HCT116 (cell line): ENCODE measurements around the gene AGGF1. TPM values are rescaled to one million over a fixed set of nuclear protein-coding genes. Genes with fewer than 3 reads are reported as not detected.

Source experiments
- ATAC-seq: fragments of 200-7000 bp; cut with Tn5 transposase; 2 replicates; pipeline ENCODE4 v1.9.1; 2020; ENCODE audit warnings: mild to moderate bottlenecking, moderate library complexity
- BruUV-seq: library from RNA; stranded (reverse); fragments of 400-500 nt; replicated peaks from 2 replicates; lab custom pipeline; 2021; lab: Mats Ljungman, UMichigan
- CTCF ChIA-PET: fragments of 300-600 bp; sonication (Branson Sonifier 250); formaldehyde crosslinking; loops from one replicate; lab custom pipeline; 2021; ENCODE audit warnings: antibody characterized with exemption; lab: Charles Lee
- POLR2A ChIA-PET: fragments of 300-600, 350-600 bp; sonication (Branson Sonifier 250); formaldehyde crosslinking; loops from one replicate; lab custom pipeline; 2021; ENCODE audit warnings: antibody characterized with exemption; lab: Charles Lee
- RAD21 ChIA-PET, 2 experiments: fragments of 300-600 bp; sonication (Branson Sonifier 250); formaldehyde crosslinking; loops; one replicate each; lab custom pipeline; 2023; ENCODE audit warnings: low total read pairs in 2 of 2; ENCODE audit not compliant: uncharacterized antibody in 2 of 2, unreplicated experiment in 2 of 2, low non-redundant PET in 1 of 2; lab: Charles Lee
- DNase-seq: peaks from one replicate; pipeline ENCODE4 v3.0.0-alpha.2; 2010; ENCODE audit warnings: low read depth, low spot score
- H2AFZ ChIP-seq: fragments of 200-600 bp; shearing (Covaris generic), sonication (generic); 2 replicates; pipeline ENCODE4 v1.6.1; 2017; ENCODE audit warnings: low read depth, mixed run types, mixed read lengths, antibody characterized with exemption, low read length; ENCODE audit not compliant: poor library complexity, severe bottlenecking
- H3K27ac ChIP-seq: 2 replicates; pipeline ENCODE4 v1.5.1; 2012; ENCODE audit warnings: low read depth, low read length
- H3K27me3 ChIP-seq: fragments of 200-600 bp; sonication (generic); 2 replicates; pipeline ENCODE4 v1.6.1; 2016; ENCODE audit warnings: mixed run types, low read length, mixed read lengths; ENCODE audit not compliant: insufficient read depth
- H3K36me3 ChIP-seq, 2 experiments: fragments of 200-500 bp in 1 of 2; fragments of 200-600 bp in 1 of 2; sonication (Bioruptor generic) in 1 of 2; sonication (generic) in 1 of 2; 2 replicates each; pipeline versions ENCODE4 v1.5.1 to v1.6.1; 2014 to 2016; ENCODE audit warnings: low read length in 2 of 2, inconsistent platforms in 1 of 2, mixed read lengths in 1 of 2, mixed run types in 1 of 2; ENCODE audit not compliant: insufficient read depth in 2 of 2, control insufficient read depth in 1 of 2
- H3K4me1 ChIP-seq, 2 experiments: fragments of 200-600 bp in 1 of 2; sonication (generic) in 1 of 2; 2 replicates each; pipeline versions ENCODE4 v1.5.1 to v1.6.1; 2012 to 2017; ENCODE audit warnings: low read length in 2 of 2, inconsistent platforms in 1 of 2, mild to moderate bottlenecking in 1 of 2, mixed read lengths in 1 of 2, mixed run types in 1 of 2, moderate library complexity in 1 of 2; ENCODE audit not compliant: insufficient read depth in 2 of 2, control insufficient read depth in 1 of 2
- H3K4me2 ChIP-seq: fragments of 200-600 bp; sonication (generic); 2 replicates; pipeline ENCODE4 v1.6.1; 2017; ENCODE audit warnings: mixed run types, low read length, mixed read lengths
- H3K4me3 ChIP-seq, 2 experiments: fragments of 200-600 bp in 1 of 2; sonication (generic) in 1 of 2; replicated peaks in 1 of 2; 2 replicates each; pipeline ENCODE4 v1.5.1; 2011 to 2016; ENCODE audit warnings: low read length in 2 of 2, control low read depth in 1 of 2, low read depth in 1 of 2, mild to moderate bottlenecking in 1 of 2, mixed read lengths in 1 of 2, mixed run types in 1 of 2
- H3K79me2 ChIP-seq: fragments of 200-600 bp; sonication (generic); 2 replicates; pipeline ENCODE4 v1.6.1; 2017; ENCODE audit warnings: mild to moderate bottlenecking, mixed run types, low read length, moderate library complexity, mixed read lengths; ENCODE audit not compliant: insufficient read depth
- H3K9ac ChIP-seq: fragments of 200-600 bp; sonication (generic); 2 replicates; pipeline ENCODE4 v1.6.1; 2016; ENCODE audit warnings: low read length, mixed read lengths
- H3K9me2 ChIP-seq: fragments of 200-600 bp; sonication (generic), shearing (Covaris generic); 2 replicates; pipeline ENCODE4 v1.6.1; 2017; ENCODE audit warnings: mixed run types, mild to moderate bottlenecking, moderate library complexity; ENCODE audit not compliant: insufficient read depth
- H3K9me3 ChIP-seq, 2 experiments: fragments of 200-500 bp in 1 of 2; fragments of 200-600 bp in 1 of 2; sonication (Bioruptor generic) in 1 of 2; sonication (generic) in 1 of 2; 2 replicates each; pipeline ENCODE4 v1.6.1; 2014 to 2017; ENCODE audit warnings: low read length in 2 of 2, mixed read lengths in 2 of 2, inconsistent platforms in 1 of 2, low read depth in 1 of 2, mild to moderate bottlenecking in 1 of 2, mixed run types in 1 of 2, moderate library complexity in 1 of 2; ENCODE audit not compliant: control insufficient read depth in 1 of 2, insufficient read depth in 1 of 2
- H4K20me1 ChIP-seq: fragments of 200-600 bp; sonication (generic), shearing (Covaris generic); 2 replicates; pipeline ENCODE4 v1.6.1; 2017; ENCODE audit warnings: mixed run types, mild to moderate bottlenecking, moderate library complexity; ENCODE audit not compliant: insufficient read depth
- CBX3 ChIP-seq: IDR thresholded peaks from 2 replicates; pipeline ENCODE4 v1.6.1; 2012; ENCODE audit warnings: low read depth
- CEBPB ChIP-seq: IDR thresholded peaks from 2 replicates; pipeline ENCODE4 v1.6.1; 2012; ENCODE audit warnings: low read depth
- CTCF ChIP-seq, 3 experiments: fragments of 200-600 bp in 1 of 3; sonication (generic) in 1 of 3; IDR thresholded peaks in 2 of 3; conservative IDR thresholded peaks in 1 of 3; 2 replicates each; pipeline ENCODE4 v1.5.1; 2012 to 2017; ENCODE audit warnings: low read depth in 2 of 3, low read length in 2 of 3, antibody characterized with exemption in 1 of 3, borderline replicate concordance in 1 of 3, control low read depth in 1 of 3, mild to moderate bottlenecking in 1 of 3, mixed read lengths in 1 of 3, mixed run types in 1 of 3, moderate library complexity in 1 of 3; ENCODE audit not compliant: insufficient read depth in 1 of 3
- EGR1 ChIP-seq: IDR thresholded peaks from 2 replicates; pipeline ENCODE4 v1.6.1; 2012; ENCODE audit warnings: low read depth
- ELF1 ChIP-seq: IDR thresholded peaks from 2 replicates; pipeline ENCODE4 v1.6.1; 2012; ENCODE audit warnings: low read depth, borderline replicate concordance
- JUND ChIP-seq: IDR thresholded peaks from 2 replicates; pipeline ENCODE4 v1.6.1; 2012
- MAX ChIP-seq: IDR thresholded peaks from 2 replicates; pipeline ENCODE4 v1.6.1; 2012
- POLR2AphosphoS5 ChIP-seq: IDR thresholded peaks from 2 replicates; pipeline ENCODE4 v1.6.1; 2011; ENCODE audit warnings: mild to moderate bottlenecking, low read depth, low read length, moderate library complexity
- REST ChIP-seq: IDR thresholded peaks from 2 replicates; pipeline ENCODE4 v1.6.1; 2012; ENCODE audit warnings: low read depth
- SRF ChIP-seq: IDR thresholded peaks from 2 replicates; pipeline ENCODE4 v1.6.1; 2012; ENCODE audit warnings: low read depth
- intact Hi-C: fragments of 100-400 bp; cut with micrococcal nuclease; formaldehyde crosslinking; loops from 2 replicates; pipeline ENCODE4 v1.10.0; 2022
- total RNA-seq: library from RNA; stranded (reverse); gene quantifications from one replicate; pipeline ENCODE4 v1.2.1, GENCODE V29; 2021; ENCODE audit not compliant: unreplicated experiment

The AGGF1 gene
- total RNA-seq, 1 experiment from 2014 or later, result 22.2 TPM

GRCh38 chr5:77086368-77086688 lies 56.1 kb downstream of the AGGF1 start:
- CTCF ChIA-PET, result interaction anchor here (1.0 to 1.6 kb wide), 2 partner anchors 8 to 218 kb away, joined by 3 to 4 read pairs; no protein-coding TSS in a partner anchor

More at GRCh38 chr5:77086368-77086688, 56.1 kb downstream of the AGGF1 start:
- TF ChIP-seq ELF1, result no peak
- no peak for TF ChIP-seq MAX
- TF ChIP-seq CEBPB, result no peak
- no peak for TF ChIP-seq JUND
- TF ChIP-seq EGR1, result 0 out of 2 replicates have a peak, but pooled peaks have one; percentile 9
- peak; percentile 46; the same call in 1 of the 2 replicates for TF ChIP-seq CBX3
- TF ChIP-seq REST, result no peak
- no peak for TF ChIP-seq POLR2AphosphoS5
- TF ChIP-seq CTCF (IDR thresholded peaks at IDR 0.05 in 2 of 3, conservative IDR thresholded peaks at IDR 0.05 in 1 of 3; ENCODE audit: borderline replicate concordance in 1 of 3, insufficient read depth in 1 of 3, low read depth in 2 of 3, low read length in 2 of 3), result no peak
- no peak for TF ChIP-seq SRF
- intact Hi-C loops, result no loop called here
- peaks cover 6 to 16% of the 10 kb centered on the region in 2 experiments; a peak in 2 of 4 replicates for H3K4me1 ChIP-seq
- H3K27ac ChIP-seq, result peak overlapping the region; percentile 86
- no peaks in the 10 kb centered on the region for H3K27me3 ChIP-seq
- H3K4me3 ChIP-seq, result peak overlapping the region; percentile 66 to 69
- ChIA-PET POLR2A (no interaction called here), RAD21 (no interaction called here)
- H3K79me2 ChIP-seq, result peaks cover 8% of the 10 kb centered on the region; the same call in 1 of the 2 replicates
- H3K36me3 ChIP-seq, result no peaks in the 10 kb centered on the region
- H3K9ac ChIP-seq, result peak overlapping the region; percentile 76
- no TSS peak for BruUV-seq
- H3K9me3 ChIP-seq, result no peaks in the 10 kb centered on the region
- no peak for DNase-seq
- H3K9me2 ChIP-seq, result no peaks in the 10 kb centered on the region
- peak overlapping the region; percentile 85 for H3K4me2 ChIP-seq
- ATAC-seq, result no peak
- no peaks in the 10 kb centered on the region for H4K20me1 ChIP-seq
- peak overlapping the region; percentile 75 for H2AFZ ChIP-seq
